Endothelial cell (in vitro differentiated cells): ENCODE measurements around the gene NAA25. TPM values are rescaled to one million over a fixed set of nuclear protein-coding genes. Genes with fewer than 3 reads are reported as not detected.

Experiments
- DNase-seq: peaks from one replicate; pipeline ENCODE4 v3.0.0; 2021; ENCODE audit warnings: low spot score
- H3K27ac Mint-ChIP-seq: one replicate; pipeline ENCODE4 v1.8.0; 2021; ENCODE audit warnings: mixed read lengths, inconsistent platforms; ENCODE audit not compliant: unreplicated experiment
- H3K27me3 Mint-ChIP-seq: one replicate; pipeline ENCODE4 v1.8.0; 2021; ENCODE audit warnings: mild to moderate bottlenecking, moderate library complexity, mixed read lengths, inconsistent platforms; ENCODE audit not compliant: unreplicated experiment
- H3K36me3 Mint-ChIP-seq: one replicate; pipeline ENCODE4 v1.8.0; 2021; ENCODE audit warnings: mild to moderate bottlenecking, low read depth, mixed read lengths, inconsistent platforms; ENCODE audit not compliant: unreplicated experiment
- H3K4me1 Mint-ChIP-seq: one replicate; pipeline ENCODE4 v1.8.0; 2021; ENCODE audit warnings: mild to moderate bottlenecking, mixed read lengths, inconsistent platforms; ENCODE audit not compliant: unreplicated experiment
- H3K4me3 Mint-ChIP-seq: one replicate; pipeline ENCODE4 v1.8.0; 2021; ENCODE audit warnings: mild to moderate bottlenecking, mixed read lengths, inconsistent platforms; ENCODE audit not compliant: unreplicated experiment
- H3K9me3 Mint-ChIP-seq: one replicate; pipeline ENCODE4 v1.8.0; 2021; ENCODE audit warnings: mixed read lengths, inconsistent platforms; ENCODE audit not compliant: unreplicated experiment
- total RNA-seq: library from RNA; stranded (reverse); fragmentation: NEBNext Ultra II Directional; extraction: Animal tissue kit (Norgen Biotek cat#: 25700); gene quantifications from one replicate; pipeline ENCODE4 v1.2.1, GENCODE V29; 2021; ENCODE audit not compliant: unreplicated experiment
- TF ChIP-seq, protein P1 (sequence below): fragments of 200-600 bp; sonication (generic); IDR thresholded peaks from one replicate; pipeline ENCODE4 v1.5.0; 2021; ENCODE audit warnings: antibody characterized with exemption; ENCODE audit not compliant: unreplicated experiment

NAA25 gene
- total RNA-seq, 1 donor from 2014 or later = 23.4 TPM

DNA sequence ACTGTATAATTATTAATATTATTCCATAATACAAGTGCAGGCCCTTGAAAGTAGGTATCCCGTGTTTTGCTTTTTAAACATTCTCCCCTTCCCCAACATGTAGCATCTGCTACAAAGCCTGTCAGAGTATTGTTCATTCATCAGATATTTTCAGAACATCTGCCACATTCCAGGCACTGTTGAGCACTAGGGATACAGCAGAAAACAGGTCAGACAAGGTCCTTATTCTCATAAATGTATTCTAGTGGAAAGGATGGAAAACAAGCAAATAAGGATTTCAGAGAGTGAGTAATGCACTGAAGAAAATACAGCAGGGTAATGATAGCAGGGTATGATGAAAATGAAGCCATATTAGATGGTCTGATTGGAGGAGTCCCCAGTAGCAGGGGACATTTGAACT lies 91.5 kb downstream of the NAA25 start:
- TF ChIP-seq, protein P1, sequence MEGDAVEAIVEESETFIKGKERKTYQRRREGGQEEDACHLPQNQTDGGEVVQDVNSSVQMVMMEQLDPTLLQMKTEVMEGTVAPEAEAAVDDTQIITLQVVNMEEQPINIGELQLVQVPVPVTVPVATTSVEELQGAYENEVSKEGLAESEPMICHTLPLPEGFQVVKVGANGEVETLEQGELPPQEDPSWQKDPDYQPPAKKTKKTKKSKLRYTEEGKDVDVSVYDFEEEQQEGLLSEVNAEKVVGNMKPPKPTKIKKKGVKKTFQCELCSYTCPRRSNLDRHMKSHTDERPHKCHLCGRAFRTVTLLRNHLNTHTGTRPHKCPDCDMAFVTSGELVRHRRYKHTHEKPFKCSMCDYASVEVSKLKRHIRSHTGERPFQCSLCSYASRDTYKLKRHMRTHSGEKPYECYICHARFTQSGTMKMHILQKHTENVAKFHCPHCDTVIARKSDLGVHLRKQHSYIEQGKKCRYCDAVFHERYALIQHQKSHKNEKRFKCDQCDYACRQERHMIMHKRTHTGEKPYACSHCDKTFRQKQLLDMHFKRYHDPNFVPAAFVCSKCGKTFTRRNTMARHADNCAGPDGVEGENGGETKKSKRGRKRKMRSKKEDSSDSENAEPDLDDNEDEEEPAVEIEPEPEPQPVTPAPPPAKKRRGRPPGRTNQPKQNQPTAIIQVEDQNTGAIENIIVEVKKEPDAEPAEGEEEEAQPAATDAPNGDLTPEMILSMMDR = no peak
- Mint-ChIP-seq H3K36me3 (peaks cover 32% of the 10 kb centered on the region), H3K4me1 (peaks cover 24% of the 10 kb centered on the region), H3K27me3 (peaks cover 8% of the 10 kb centered on the region), H3K9me3 (no peaks in the 10 kb centered on the region), H3K4me3 (peak overlapping the region; percentile 44), H3K27ac (no peak overlapping the region)
- no peak for DNase-seq

DNA sequence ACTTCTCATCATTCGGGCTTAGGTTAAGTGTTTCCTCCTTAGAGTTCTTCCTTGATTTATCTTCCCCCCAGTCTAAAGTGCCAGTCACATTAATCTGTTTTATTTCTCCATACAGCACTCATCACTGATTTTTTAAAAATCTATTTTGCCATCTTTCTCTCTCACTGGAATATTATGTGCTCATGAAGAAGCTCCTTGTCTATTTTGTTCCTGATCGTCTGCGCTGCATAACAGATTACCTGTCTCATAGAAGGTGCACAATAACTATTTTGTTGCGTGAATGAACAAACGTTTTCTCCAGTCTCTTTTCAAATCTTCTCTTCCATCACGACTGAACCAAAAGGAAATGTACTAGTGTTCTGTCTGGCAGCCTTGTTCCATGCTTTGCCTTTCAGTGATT lies 92.6 kb downstream of the NAA25 start:
- DNase-seq = no peak
- H3K36me3 Mint-ChIP-seq = peaks cover 30% of the 10 kb centered on the region

DNA sequence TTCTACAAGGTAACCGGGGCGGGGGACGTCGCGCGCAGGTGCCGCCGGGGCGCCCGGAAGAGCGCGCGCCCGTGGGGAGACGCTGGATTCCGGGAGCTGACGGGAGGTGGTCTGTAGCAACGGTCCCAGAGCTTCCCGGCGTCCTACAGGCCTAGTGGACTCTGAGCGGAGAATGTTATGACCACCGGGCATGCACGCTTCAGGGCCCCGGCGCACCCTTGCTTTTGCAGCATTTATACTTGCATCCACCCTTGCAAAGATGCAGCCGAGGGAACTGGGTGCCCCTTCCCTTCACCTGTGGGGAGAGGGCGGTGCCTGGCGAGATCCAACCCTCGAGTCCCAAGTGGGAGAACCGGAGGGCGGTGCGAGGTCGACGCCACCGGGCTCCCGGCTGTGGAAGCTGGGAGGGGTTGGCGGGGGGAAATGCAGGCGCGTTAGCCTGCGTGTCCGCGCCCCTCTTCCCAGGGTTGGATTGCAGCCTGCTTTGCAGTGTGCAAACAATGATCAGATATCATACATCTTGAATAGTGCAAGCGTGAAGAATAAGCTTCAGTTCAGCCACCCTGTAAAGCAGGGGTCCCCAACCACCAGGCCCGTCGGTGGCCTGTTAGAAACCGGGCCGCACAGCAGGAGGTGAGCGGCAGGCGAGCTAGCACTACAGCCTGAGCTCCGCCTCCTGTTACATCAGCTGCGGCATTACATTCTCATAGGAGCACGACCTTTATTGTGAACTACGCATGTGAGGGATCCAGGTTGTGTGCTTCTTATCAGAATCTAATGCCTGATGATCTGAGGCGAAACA lies 94.8 kb downstream of the NAA25 start:
- peak overlapping the region; percentile 84 for H3K4me3 Mint-ChIP-seq
- peaks cover 33% of the 10 kb centered on the region for H3K4me1 Mint-ChIP-seq
- H3K27ac Mint-ChIP-seq = peak overlapping the region; percentile 65
- TF ChIP-seq, protein P1 = peak; percentile 12
- H3K27me3 Mint-ChIP-seq = peaks cover 12% of the 10 kb centered on the region
- H3K9me3 Mint-ChIP-seq = no peaks in the 10 kb centered on the region
- peaks cover 27% of the 10 kb centered on the region for H3K36me3 Mint-ChIP-seq
- peak; percentile 56 for DNase-seq

More for the DNA sequence above, 92.6 kb downstream of the NAA25 start:
- TF ChIP-seq, protein P1 = no peak
- peaks cover 33% of the 10 kb centered on the region for H3K4me1 Mint-ChIP-seq
- peaks cover 12% of the 10 kb centered on the region for H3K27me3 Mint-ChIP-seq
- H3K9me3 Mint-ChIP-seq = no peaks in the 10 kb centered on the region
- H3K27ac Mint-ChIP-seq = peak overlapping the region; percentile 81
- peak overlapping the region; percentile 85 for H3K4me3 Mint-ChIP-seq

DNA sequence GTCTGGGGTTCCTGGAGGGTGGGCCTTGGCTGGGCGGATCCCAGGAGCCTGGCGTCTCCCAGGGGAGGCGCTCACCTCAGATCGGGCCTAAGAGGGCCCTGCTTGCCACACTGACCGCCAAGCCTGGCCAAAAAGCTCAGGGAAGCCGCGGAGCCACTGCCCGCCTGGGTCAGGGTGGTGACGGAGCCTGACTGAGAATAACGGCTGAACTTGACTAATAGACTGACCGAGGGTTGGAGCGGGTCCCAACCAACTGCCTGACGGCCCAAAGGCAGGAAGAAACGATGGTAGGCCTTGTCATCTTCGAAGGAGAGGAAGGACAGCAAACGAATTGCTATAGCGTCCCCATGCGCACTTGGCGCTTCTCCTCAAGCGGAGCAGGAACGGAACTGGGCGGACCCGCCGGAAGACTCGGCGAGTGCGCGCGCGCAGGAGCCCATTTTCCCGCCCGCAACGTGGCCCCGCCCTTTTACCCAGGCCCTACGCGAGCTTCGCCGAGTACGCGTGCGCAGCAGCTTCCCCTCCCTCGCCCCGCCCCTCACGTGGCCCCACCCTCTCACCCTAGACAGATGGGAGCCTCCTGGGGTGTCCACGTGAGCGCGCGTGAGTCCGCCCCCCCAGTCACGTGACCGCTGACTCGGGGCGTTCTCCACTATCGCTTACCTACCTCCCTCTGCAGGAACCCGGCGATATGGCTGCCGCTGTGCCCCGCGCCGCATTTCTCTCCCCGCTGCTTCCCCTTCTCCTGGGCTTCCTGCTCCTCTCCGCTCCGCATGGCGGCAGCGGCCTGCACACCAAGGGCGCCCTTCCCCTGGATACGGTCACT lies 95.6 kb downstream of the NAA25 start, which contains the start of the genes ERP29 and TMEM116:
ERP29 (plus strand) TSS at position 652 of the 826 bp plus-strand sequence; CDS start at position 692, 40 bp downstream.
TMEM116 (minus strand) TSS at position 391 of the 826 bp plus-strand sequence. CDS start 7,895 bp downstream, outside the sequence.
- DNase-seq = peak; percentile 100
- Mint-ChIP-seq H3K27me3 (peaks cover 12% of the 10 kb centered on the region), H3K9me3 (no peaks in the 10 kb centered on the region), H3K4me3 (peak within 1 kb of the TSS; percentile 96), H3K36me3 (peaks cover 25% of the 10 kb centered on the region), H3K27ac (peak within 1 kb of the TSS; percentile 97), H3K4me1 (peaks cover 33% of the 10 kb centered on the region)
- TF ChIP-seq, protein P1 = peak; percentile 61
